Adrenal gland (tissue), 5 donors: ENCODE data around the gene CIAPIN1.

Experiments
- POLR2A ChIP-seq, 2 donors: fragments of 450-650 bp; IDR thresholded peaks; one replicate each; pipeline ENCODE4 v1.6.1; 2017; ENCODE audit warnings: antibody characterized with exemption in 2 of 2, mild to moderate bottlenecking in 2 of 2, moderate library complexity in 1 of 2
- TF ChIP-seq, protein P1 (sequence below), 6 experiments: fragments of 450-650 bp in 4 of 6; fragments of 200-600 bp in 2 of 6; sonication (generic) in 1 of 6; IDR thresholded peaks; 1 replicate in 5 of 6; 2 replicates in 1 of 6; pipeline versions ENCODE4 v1.5.1 to v1.8.0; 2016 to 2021; ENCODE audit warnings: antibody characterized with exemption in 6 of 6, mild to moderate bottlenecking in 2 of 6, moderate library complexity in 1 of 6
- donor health status: DM: no; HTN: no; CAD: no.

GRCh38 chr16:57382535-57383275 is 64.5 kb downstream of the CIAPIN1 start:
- TF ChIP-seq, protein P1, sequence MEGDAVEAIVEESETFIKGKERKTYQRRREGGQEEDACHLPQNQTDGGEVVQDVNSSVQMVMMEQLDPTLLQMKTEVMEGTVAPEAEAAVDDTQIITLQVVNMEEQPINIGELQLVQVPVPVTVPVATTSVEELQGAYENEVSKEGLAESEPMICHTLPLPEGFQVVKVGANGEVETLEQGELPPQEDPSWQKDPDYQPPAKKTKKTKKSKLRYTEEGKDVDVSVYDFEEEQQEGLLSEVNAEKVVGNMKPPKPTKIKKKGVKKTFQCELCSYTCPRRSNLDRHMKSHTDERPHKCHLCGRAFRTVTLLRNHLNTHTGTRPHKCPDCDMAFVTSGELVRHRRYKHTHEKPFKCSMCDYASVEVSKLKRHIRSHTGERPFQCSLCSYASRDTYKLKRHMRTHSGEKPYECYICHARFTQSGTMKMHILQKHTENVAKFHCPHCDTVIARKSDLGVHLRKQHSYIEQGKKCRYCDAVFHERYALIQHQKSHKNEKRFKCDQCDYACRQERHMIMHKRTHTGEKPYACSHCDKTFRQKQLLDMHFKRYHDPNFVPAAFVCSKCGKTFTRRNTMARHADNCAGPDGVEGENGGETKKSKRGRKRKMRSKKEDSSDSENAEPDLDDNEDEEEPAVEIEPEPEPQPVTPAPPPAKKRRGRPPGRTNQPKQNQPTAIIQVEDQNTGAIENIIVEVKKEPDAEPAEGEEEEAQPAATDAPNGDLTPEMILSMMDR (IDR thresholded peaks at IDR 0.05) = no peak
- no peak for TF ChIP-seq POLR2A (IDR thresholded peaks at IDR 0.05)
